NCI-H1092 (cell line): ENCODE measurements around the gene SV2B.
"Not testable (repeated sequence)": the region's sequence is repeated elsewhere in the genome, so short reads cannot be mapped to it uniquely, and the experiment has no call there.

ENCODE experiments used
- DNase-seq: peaks from one replicate; lab custom pipeline; 2025; lab: John Stamatoyannopoulos, UW

SV2B gene

GRCh38 chr15:91099995-91100813 is at the start of gene SV2B:
SV2B (plus strand) TSS chr15:91100257; CDS start chr15:91226264, 126,007 bp downstream.
- peak; percentile 24 for DNase-seq

GRCh38 chr15:91051248-91051647 is 48.8 kb upstream of the SV2B start:
- DNase-seq: no peak

GRCh38 chr15:91054816-91055215 is 45.2 kb upstream of the SV2B start:
- no peak for DNase-seq

- peak; percentile 70 for DNase-seq
Observed at GRCh38 chr15:91055548-91056331, 44.3 kb upstream of the SV2B start.

- no peak for DNase-seq
Observed at GRCh38 chr15:91061230-91061629, 38.8 kb upstream of the SV2B start.

GRCh38 chr15:91061997-91062396 is 38.1 kb upstream of the SV2B start:
- no peak for DNase-seq

- DNase-seq: no peak
Observed at GRCh38 chr15:91065505-91065904, 34.6 kb upstream of the SV2B start.

- no peak for DNase-seq
Observed at GRCh38 chr15:91067036-91067435, 33.0 kb upstream of the SV2B start.

- no peak for DNase-seq
Observed at GRCh38 chr15:91068436-91068835, 31.6 kb upstream of the SV2B start.

GRCh38 chr15:91068966-91069365 is 31.1 kb upstream of the SV2B start:
- DNase-seq: no peak

GRCh38 chr15:91070872-91071271 is 29.2 kb upstream of the SV2B start:
- DNase-seq: no peak

- no peak for DNase-seq
Observed at GRCh38 chr15:91072161-91072560, 27.9 kb upstream of the SV2B start.

- no peak for DNase-seq
Observed at GRCh38 chr15:91073077-91073476, 27.0 kb upstream of the SV2B start.

- DNase-seq: no peak
Observed at GRCh38 chr15:91073768-91074167, 26.3 kb upstream of the SV2B start.

GRCh38 chr15:91075739-91076138 is 24.3 kb upstream of the SV2B start:
- no peak for DNase-seq

GRCh38 chr15:91077029-91077428 is 23.0 kb upstream of the SV2B start:
- no peak for DNase-seq

GRCh38 chr15:91093866-91094265 is 6.2 kb upstream of the SV2B start:
- DNase-seq: not testable (repeated sequence)

GRCh38 chr15:91098451-91098850 is 1.6 kb upstream of the SV2B start:
- no peak for DNase-seq

GRCh38 chr15:91099616-91099994 is 452 bp upstream of the SV2B start:
- DNase-seq: peak; percentile 51

- no peak for DNase-seq
Observed at GRCh38 chr15:91100814-91101607, 954 bp downstream of the SV2B start.

- DNase-seq: no peak
Observed at GRCh38 chr15:91101608-91101920, 1.5 kb downstream of the SV2B start.

GRCh38 chr15:91102546-91103330 is 2.7 kb downstream of the SV2B start:
- DNase-seq: no peak
